GM12873 (cell line): ENCODE data around the gene SND1.

Experiments
- TF ChIP-seq, protein P1 (sequence below): IDR thresholded peaks from 2 replicates; pipeline ENCODE4 v1.5.1; 2012; ENCODE audit warnings: low read depth, mild to moderate bottlenecking, moderate library complexity, low read length, control low read depth; ENCODE audit not compliant: insufficient read depth; ENCODE audit errors: missing control alignments

The SND1 gene

DNA sequence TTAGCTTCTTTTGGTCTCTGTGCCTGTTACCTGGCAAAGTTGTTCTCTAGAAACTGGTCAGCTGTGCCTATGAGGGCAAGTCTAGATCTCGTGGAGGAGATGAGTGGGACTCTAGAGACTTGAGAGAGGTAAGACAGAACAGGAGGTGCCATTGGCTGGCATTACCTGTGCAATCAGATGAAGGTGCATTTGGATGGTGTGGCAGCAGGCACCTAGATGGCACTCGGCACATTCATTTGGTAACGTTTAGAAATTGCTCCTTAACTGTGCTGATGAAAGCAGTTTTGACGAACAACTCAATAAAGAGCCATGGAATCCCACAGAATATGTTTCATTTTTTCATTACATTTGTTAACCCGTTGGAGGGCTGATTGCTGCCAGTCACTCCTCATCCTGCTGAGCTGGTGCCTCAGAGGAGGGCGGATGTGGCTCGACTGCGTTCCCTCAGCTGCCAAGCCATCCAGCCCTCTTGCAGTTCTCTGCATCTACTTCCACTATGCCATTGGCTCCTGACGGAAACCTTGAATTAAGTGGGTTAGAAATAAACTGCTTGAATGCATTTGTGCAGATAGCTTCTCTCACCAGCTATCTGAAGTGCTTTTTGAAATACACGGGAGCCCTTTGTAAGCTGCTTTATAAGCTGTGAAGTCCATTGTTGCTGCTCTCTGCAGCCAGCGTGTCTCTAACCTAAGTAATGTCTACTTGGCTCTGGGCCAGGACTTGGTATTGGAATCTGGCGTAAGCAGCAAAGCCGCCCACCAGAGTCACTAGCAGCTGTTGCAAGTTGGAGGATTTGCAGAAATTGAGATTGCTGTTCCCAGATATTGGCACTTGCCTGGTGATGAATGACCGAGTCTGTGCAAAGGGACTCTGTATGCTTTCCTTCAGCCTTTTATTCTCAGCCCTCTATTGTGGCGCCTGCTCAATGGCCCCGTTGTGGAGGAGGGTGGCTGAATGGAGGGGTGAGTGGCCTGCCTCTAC, 291.8 kb downstream of the SND1 start:
- TF ChIP-seq, protein P1, sequence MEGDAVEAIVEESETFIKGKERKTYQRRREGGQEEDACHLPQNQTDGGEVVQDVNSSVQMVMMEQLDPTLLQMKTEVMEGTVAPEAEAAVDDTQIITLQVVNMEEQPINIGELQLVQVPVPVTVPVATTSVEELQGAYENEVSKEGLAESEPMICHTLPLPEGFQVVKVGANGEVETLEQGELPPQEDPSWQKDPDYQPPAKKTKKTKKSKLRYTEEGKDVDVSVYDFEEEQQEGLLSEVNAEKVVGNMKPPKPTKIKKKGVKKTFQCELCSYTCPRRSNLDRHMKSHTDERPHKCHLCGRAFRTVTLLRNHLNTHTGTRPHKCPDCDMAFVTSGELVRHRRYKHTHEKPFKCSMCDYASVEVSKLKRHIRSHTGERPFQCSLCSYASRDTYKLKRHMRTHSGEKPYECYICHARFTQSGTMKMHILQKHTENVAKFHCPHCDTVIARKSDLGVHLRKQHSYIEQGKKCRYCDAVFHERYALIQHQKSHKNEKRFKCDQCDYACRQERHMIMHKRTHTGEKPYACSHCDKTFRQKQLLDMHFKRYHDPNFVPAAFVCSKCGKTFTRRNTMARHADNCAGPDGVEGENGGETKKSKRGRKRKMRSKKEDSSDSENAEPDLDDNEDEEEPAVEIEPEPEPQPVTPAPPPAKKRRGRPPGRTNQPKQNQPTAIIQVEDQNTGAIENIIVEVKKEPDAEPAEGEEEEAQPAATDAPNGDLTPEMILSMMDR, result no peak

GRCh38 chr7:127946111-127946510, 294.1 kb downstream of the SND1 start:
- TF ChIP-seq, protein P1, result no peak

GRCh38 chr7:127946847-127947246, 294.9 kb downstream of the SND1 start:
- TF ChIP-seq, protein P1, result no peak

DNA sequence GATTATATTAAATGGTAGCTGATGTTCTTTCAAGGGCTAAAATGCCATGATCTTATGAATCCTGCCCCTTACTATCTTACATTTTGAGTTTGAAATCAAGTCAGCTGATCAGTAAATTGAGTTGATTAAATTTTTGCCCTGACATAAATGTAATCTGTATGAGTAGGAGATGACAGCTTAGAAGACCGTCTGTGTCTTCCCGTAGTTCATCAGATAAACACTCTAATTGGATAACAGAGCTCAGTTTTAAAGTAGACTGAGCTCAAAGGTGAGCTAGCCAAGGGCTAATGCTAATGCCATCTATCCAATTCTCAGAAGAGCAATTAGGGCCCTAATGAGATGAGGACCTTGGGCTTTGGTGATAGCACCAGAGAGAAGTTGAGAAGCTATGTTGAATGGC, 296.3 kb downstream of the SND1 start:
- TF ChIP-seq, protein P1, result no peak

DNA sequence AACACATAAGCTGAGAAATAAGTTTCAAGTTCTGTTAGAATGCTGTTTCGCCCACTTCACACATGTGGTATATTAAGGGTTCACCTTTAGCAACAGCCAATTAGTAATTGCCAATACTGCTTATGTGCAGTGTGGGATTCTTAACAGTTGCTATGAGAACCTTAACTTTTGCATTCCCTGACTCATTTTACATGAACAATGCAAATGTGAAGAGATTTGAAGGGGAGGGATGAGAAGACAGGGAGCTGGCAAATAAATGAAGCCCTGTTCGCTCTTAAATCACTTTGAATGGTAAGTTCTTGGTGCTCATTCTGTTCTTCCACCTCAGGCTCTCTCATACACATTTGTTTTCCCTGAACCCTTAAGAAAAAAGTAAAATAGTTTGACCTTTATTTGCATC, 296.9 kb downstream of the SND1 start:
- TF ChIP-seq, protein P1, result no peak

DNA sequence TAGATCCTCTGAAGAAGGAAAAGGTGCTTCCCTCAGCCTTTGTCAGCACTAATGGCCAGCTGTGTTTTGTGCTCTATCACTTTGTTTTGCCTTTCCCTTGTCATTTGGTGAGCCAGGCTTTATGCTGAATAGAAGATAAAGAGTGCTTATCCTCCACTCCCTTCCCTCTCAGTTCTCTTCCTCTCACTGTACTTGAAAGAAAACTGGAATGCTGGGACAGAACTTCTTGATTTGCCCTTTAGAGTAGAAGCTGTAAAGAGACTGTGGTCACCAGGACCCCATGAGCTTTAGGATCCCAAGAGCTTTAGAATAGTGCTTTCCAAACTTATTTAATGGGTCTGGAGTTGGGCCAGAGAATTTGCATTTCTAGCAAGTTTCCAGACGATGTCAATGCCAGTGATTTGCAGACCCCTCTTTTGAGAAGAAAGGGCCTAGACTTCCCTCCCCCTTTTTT, 297.8 kb downstream of the SND1 start:
- TF ChIP-seq, protein P1, result no peak

DNA sequence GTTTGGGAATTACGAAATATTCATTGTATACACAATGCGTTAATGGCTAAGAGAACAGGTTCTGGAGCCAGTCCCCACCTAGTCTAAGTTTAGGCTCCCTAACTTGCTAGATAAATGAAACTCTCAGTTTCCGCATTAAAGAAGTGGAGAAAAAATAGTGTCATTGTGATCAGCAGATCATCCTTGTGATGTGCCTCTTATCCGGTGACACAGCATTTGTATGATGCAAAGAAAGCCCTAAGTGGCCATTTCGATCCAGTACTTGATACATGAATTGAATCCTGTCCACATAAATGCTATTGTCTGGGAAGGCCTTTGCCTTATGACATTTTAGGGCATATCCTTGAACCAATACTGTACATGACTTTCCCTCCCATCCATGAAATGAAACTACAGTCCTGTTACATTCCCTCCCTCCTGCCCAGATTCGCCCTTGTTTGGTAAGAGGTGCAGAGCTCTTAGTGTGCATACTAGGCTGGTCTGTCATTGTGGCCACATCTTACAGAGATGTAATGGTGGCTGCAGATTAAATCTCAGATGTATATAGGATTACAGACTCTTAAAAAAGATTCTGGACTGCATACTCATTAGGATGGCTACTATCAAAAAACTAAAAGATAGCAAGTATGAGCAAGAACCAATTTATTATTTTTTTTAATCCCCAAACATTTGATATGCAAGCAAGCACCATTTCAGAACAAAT, 298.4 kb downstream of the SND1 start:
- TF ChIP-seq, protein P1, result no peak
